GM19324 (cell line): Measurements from ENCODE around the gene EML6.
"Not testable (repeated sequence)": the region's sequence is repeated elsewhere in the genome, so short reads cannot be mapped to it uniquely, and the experiment has no call there.

Experiments used
- ATAC-seq: cut with Tn5 transposase; IDR thresholded peaks from one replicate; pipeline ENCODE4 v1.9.1; 2021; ENCODE audit warnings: mild to moderate bottlenecking, moderate library complexity; ENCODE audit not compliant: unreplicated experiment, low FRiP score

Gene EML6

GRCh38 chr2:54723131-54723995 lies at the start of gene EML6:
Gene EML6, plus strand, starts transcription at chr2:54723662. Its CDS starts 1,400 bp downstream, at chr2:54725062.
- peak; percentile 99 for ATAC-seq

- ATAC-seq, result no peak
Observed at GRCh38 chr2:54675281-54675680, 48.2 kb upstream of the EML6 start.

GRCh38 chr2:54675738-54676137 lies 47.7 kb upstream of the EML6 start:
- no peak for ATAC-seq

- no peak for ATAC-seq
Observed at GRCh38 chr2:54676656-54677055, 46.8 kb upstream of the EML6 start.

- ATAC-seq, result no peak
Observed at GRCh38 chr2:54677476-54678265, 45.8 kb upstream of the EML6 start.

- ATAC-seq, result no peak
Observed at GRCh38 chr2:54678719-54679118, 44.7 kb upstream of the EML6 start.

GRCh38 chr2:54680397-54681041 lies 42.9 kb upstream of the EML6 start:
- ATAC-seq, result peak; percentile 47

GRCh38 chr2:54681416-54681815 lies 42.0 kb upstream of the EML6 start:
- no peak for ATAC-seq

GRCh38 chr2:54683596-54683995 lies 39.9 kb upstream of the EML6 start:
- no peak for ATAC-seq

- ATAC-seq, result no peak
Observed at GRCh38 chr2:54685263-54685775, 38.1 kb upstream of the EML6 start.

- no peak for ATAC-seq
Observed at GRCh38 chr2:54687595-54688152, 35.8 kb upstream of the EML6 start.

- no peak for ATAC-seq
Observed at GRCh38 chr2:54691445-54692135, 31.9 kb upstream of the EML6 start.

- no peak for ATAC-seq
Observed at GRCh38 chr2:54692556-54692955, 30.9 kb upstream of the EML6 start.

- ATAC-seq, result no peak
Observed at GRCh38 chr2:54695378-54695777, 28.1 kb upstream of the EML6 start.

- no peak for ATAC-seq
Observed at GRCh38 chr2:54697934-54698333, 25.5 kb upstream of the EML6 start.

GRCh38 chr2:54698926-54699325 lies 24.5 kb upstream of the EML6 start:
- not testable (repeated sequence) for ATAC-seq

GRCh38 chr2:54699665-54700064 lies 23.8 kb upstream of the EML6 start:
- ATAC-seq, result no peak

GRCh38 chr2:54701029-54701428 lies 22.4 kb upstream of the EML6 start:
- ATAC-seq, result no peak

GRCh38 chr2:54704238-54704637 lies 19.2 kb upstream of the EML6 start:
- no peak for ATAC-seq
